HG03460 (cell line): ENCODE results near the gene ZNF341.
A peak's percentile ranks its signal among the peaks of the same experiment; 100 is the strongest.
"Not testable (repeated sequence)": the region's sequence is repeated elsewhere in the genome, so short reads cannot be mapped to it uniquely, and the experiment has no call there.

ENCODE experiments used
- ATAC-seq: cut with Tn5 transposase; IDR thresholded peaks from one replicate; pipeline ENCODE4 v1.9.1; 2021; ENCODE audit not compliant: unreplicated experiment

Gene ZNF341

DNA sequence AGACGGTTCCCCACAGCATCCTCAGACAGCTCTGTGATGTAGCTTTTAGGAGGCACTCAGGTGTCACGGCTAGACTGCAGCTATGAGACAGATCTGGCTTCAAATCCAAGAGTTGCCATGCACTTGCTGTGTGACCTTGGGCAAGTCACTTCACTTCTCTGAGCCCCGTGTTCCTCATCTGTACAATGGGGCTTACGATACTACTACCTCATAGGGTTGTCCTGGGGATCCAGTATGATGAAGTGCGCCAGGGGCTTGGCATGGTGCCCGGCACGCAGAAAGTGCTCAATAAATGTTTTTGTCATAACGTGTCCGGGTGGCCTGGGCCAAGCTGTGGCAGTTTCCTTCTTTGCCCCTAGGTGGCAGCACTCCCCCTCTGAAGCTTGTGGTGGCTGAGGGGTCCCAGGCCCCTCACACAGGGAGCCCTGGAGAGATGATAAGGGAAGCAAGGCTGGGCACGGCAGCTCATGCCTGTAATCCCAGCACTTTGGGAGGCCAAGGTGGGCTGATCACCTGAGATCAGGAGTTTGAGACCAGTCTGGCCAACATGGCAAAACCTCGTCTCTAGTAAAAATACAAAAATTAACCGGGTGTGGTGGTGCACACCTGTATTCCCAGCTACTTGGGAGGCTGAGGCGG, 60.3 kb downstream of the ZNF341 start:
- ATAC-seq = no peak

DNA sequence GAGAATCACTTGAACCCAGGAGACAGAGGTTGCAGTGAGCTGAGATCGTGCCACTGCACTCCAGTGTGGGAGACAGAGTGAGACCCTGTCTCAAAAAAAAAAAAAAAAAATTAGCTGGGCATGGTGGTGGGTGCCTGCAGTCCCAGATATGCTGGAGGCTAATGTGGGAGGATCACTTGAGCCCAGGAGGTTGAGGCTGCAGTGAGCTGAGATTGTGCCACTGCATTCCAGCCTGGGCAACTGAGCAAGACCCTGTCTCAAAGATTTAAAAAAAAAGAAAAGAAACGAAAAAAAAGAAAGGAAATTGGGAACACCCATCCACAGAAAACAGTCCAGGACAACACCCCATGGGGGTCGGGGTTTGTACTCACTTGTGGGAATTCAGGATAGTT, 60.8 kb downstream of the ZNF341 start:
- not testable (repeated sequence) for ATAC-seq

DNA sequence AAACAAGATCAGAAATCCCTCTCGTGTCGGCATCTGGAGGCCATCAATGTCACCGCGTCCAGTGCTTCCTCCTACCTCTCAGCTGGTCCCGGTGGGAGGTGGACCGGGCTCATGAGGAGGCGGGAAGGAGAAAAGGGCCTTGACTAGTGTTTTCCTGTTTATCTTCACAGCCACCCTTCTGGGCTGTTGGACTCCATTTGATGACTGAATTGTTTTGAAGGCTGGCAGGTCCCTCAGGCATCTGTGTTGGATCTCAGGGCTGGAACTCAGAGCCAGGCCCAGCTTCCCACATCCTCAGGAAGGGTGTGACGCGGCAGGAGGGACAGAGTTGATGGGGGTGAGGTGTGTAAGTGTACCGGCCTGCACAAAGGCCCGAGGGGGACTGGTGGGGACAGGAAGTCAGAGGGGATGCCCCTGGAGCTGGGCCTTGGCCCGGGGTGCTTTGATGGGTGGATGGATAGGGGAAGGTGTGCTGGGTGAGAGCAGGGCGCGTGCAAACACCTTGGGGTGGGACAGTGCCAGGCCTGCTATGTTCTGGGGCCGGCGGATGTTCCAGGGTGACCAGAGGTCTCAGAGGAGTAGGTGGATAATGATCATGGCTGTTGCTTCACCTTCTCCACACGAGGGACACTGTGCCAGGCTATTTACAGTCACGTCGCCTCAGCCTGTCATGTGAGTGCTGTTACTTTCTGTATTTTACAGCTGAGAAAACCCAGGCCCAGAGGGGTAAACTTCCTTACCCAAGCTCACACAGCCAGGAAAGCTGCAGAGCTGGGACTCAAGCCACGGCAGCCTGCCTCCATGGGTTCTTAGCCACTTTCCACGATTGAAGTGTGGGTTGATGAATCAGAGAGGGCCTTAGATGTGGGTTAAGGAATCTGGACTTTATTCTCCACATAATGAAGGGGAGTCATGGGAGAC, 61.5 kb downstream of the ZNF341 start:
- ATAC-seq = no peak

DNA sequence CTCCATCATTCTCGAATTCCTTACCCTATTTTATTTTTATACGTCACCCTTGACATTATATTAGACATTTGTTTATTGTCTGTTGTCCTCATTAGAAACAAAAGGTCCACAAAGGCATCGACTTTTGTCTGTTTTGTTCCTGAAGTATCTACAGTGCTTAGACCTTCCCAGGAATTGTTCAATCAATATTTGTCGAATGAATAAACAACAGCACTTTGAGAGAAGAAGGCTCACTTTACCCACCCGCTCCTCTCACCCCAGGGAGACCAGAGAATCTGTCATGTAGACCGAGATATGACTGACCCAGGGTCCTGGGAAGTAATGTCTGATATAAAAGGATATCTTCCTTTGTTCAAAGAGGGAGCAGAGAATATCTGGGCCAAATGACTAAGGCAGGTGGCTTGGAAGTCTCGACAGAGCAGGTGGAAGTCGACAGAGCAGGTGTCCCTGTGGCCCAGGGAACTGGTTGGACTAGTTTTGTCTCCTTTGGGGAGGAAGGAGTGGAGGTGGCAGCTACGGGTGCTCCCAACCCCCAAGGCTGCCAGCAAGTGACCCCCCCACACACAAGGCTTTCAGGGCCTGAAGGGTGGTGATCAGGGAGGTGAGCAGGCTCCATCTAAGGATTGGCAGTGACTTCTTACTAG, 64.6 kb downstream of the ZNF341 start:
- ATAC-seq = no peak

DNA sequence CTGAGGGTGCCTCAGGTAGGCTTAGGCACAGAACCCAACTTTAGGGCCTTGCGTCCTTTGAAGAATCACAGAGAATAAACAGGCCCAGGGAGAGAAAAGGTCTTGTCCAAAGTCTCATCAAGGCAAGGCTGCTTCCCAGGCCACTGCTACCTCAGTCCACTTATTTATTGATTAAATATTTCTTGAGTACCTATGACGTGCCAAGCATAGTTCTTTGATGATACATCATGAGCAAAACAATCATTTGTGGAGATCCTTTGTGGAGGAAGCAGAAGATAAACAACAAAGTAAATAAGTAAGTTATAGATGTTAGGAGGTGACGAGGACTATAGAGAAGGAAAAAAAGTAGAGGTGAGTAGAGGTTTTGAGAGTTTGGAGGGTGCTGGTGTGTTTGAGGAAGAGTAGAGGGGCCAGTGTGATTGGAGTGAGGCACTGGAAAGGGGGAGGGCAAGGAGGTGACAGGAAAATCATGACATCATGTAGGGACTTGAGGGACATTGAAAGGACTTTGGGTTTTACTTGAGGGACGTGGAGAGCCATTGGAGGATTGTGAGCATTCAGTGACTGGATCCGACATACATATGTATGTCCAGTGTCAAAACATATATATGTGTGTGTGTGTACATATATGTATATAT, 65.2 kb downstream of the ZNF341 start:
- ATAC-seq = no peak

DNA sequence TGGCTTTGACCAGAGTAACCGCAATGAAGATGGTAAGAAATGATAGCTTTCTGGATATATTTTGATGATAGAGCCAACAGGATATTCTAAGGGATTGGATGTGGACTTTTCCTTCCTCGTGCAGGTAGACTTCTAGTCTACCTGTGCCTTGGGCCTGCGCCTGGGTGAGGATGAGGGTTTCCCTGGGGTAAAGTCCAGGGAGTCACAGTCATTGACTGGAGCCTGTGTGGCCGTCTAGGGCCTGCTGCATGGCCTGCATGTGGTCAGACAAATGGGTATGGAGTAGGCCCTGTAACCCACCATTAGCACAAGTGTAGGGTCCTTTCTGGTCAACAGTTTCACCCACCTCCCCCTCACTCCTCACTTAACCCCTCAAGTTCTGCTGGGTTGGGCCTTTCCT, 66.6 kb downstream of the ZNF341 start:
- no peak for ATAC-seq

- no peak for ATAC-seq
Measured at GRCh38 chr20:33803921-33804337, 72.1 kb downstream of the ZNF341 start.

DNA sequence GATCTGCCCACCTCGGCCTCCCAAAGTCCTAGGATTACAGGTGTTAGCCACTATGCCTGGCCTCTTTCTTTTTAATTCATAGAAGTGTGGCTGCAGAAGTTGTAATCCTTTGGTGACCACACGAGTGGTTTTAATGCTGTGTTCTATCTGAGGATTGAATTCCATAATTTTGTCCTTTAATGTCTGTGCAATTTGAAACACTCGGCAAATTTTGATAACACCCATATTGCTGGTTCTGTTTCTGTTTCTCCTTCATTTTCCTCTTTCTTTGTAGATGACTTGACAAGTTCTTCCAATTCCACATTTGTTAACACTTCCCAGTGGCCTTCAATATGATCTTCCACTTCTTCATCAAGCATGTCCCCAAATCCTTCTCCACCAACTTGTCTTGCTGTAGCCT, 76.6 kb downstream of the ZNF341 start:
- ATAC-seq = no peak

GRCh38 chr20:33810259-33810658, 78.5 kb downstream of the ZNF341 start:
- no peak for ATAC-seq

DNA sequence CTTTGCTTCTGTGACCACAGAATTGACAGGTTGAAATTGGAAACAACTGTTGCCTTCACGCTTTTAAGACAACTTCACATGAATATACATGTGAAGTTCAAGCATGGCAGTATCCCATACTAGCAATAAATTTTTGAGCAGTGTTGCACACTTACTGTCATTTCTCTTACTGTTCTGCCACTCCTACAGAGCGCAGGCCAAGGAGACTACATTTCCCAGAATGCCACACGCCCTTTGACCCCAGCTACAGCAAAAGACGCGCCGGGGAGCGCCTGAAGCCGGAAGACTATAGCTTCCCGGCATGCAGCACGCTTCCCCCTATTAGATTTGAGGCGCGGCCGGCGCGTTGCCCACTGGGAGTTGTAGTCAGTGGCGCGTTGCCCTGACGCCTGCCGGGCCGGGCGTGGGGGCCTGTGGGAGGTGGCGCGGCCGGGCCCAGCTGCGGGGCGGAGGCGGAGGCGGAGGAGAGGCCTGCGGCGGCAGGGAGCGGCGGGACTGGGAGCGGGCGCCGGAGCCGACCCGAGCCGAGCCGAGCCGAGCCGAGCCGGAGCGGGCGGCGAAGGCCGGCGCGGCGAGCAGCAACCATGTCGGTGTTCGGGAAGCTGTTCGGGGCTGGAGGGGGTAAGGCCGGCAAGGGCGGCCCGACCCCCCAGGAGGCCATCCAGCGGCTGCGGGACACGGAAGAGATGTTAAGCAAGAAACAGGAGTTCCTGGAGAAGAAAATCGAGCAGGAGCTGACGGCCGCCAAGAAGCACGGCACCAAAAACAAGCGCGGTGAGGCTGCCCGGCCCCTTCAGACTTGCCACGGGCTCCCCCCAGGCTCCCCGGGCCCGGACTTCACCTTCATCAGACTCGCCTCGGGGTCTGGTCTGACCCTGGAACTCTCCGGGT, 79.3 kb downstream of the ZNF341 start, which contains the start of gene CHMP4B:
CHMP4B (plus strand) TSS at position 464 of the 891 bp plus-strand sequence; CDS start at position 585, 121 bp downstream.
- ATAC-seq = peak; percentile 92

GRCh38 chr20:33811776-33812151, 80.0 kb downstream of the ZNF341 start:
- ATAC-seq = peak; percentile 6

DNA sequence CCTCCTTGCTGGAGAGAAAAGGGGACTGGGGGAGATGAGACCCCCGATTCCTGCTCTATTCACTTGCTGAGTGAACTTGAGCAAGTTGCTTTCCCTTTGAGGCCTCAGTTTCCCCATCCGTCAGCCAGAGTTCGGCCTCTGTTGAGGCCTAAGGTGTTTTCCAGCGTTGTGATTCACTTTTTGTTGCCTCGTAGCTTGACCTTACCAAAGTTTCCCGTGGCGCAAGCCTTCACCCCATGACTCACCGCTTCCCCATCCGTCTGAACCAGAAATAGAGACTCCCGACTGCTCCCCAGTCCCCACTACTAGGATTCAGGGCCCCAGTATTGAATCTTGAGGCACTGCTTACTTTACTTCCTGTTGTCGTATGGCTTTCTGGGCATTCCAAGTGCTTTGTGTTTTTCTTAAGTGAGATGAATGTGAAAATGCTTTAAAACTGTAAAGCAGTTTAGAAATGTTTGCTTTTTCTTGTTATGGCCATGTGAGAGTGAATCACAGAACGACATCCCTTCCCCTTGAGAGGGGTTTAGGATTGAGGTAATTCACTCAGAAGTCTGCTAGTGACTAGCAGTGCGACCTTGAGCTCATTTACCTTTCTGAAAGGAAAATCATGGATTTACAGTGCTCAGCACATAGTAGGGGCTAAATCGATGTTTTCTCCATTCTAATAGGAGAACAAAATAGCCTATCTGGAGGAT, 80.5 kb downstream of the ZNF341 start:
- ATAC-seq = no peak

GRCh38 chr20:33812908-33813462, 81.2 kb downstream of the ZNF341 start:
- no peak for ATAC-seq

GRCh38 chr20:33814238-33814712, 82.5 kb downstream of the ZNF341 start:
- ATAC-seq = no peak

DNA sequence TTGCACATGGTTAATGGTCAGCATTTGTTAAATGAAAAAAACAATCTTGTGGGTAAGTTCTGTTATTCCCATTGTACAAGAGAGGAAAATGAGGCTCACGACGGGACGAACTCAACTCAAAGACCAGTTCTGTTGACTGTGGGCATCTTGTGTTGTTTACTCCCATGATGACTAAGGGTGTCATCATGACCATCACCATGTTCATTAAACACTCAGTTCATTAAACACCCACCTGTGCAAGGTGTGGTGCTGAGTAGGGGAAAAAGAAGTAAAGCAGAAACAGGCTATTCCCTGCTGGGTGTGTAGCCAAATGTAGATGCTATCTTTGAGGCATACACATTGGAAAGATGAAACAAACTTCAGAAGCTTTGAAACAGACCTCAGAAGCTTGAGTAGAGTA, 83.9 kb downstream of the ZNF341 start:
- no peak for ATAC-seq

- ATAC-seq = no peak
Measured at GRCh38 chr20:33816191-33816590, 84.4 kb downstream of the ZNF341 start.

- no peak for ATAC-seq
Measured at GRCh38 chr20:33817411-33817810, 85.6 kb downstream of the ZNF341 start.

DNA sequence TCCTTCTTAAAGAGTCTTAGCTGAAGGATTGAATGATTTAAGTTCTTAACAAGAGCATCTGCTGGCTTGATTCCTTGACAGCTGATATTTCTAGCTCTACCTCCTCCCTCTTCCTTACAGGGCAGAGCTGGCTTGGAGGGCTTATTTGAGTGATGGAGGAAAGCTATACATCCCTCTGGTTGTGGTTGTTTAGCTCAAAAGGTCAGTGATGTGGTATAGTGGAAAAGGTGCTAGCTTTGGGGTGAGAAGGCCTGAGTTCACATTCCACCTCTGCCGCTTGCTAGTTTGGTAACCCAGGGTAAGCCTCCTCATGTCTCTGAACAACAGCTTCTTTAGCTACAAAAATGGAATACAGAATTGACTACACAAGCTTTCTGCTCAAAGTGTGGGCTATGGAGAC, 87.7 kb downstream of the ZNF341 start:
- no peak for ATAC-seq

- ATAC-seq = no peak
Measured at GRCh38 chr20:33820362-33820761, 88.6 kb downstream of the ZNF341 start.
